ENCODE data around the gene LYRM2. TPM values are rescaled to one million over a fixed set of nuclear protein-coding genes. Genes with fewer than 3 reads are reported as not detected.

The LYRM2 gene
- total RNA-seq, 6 experiments from 2014 or later: 39.9 to 48.4 (median 44.9) TPM

DNA sequence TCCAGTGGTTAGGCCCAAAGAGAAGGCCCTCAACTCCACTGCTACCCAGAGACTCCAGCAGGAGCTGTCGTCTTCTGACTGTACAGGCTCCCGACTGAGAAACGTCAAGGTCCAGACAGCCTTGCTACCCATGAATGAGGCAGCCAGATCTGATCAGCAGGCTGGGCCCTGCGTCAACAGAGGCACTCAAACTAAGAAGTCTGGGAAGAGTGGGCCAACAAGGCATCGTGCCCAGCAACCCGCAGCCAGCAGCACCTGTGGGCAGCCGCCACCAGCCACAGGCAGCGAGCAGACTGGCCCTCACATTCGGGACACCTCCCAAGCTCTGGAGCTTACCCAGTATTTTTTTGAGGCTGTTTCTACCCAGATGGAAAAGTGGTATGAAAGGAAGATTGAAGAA, 8.1 kb downstream of the LYRM2 start:
- H3K36me3 Mint-ChIP-seq (ENCODE audit: low read depth): peaks cover 2% of the 10 kb centered on the region
- H3K9me3 Mint-ChIP-seq: no peaks in the 10 kb centered on the region
- DNase-seq: no peak
- H3K27me3 Mint-ChIP-seq (ENCODE audit: insufficient read depth): peaks cover 1% of the 10 kb centered on the region; the same call in 1 of the 2 replicates
- TF ChIP-seq, protein P1, sequence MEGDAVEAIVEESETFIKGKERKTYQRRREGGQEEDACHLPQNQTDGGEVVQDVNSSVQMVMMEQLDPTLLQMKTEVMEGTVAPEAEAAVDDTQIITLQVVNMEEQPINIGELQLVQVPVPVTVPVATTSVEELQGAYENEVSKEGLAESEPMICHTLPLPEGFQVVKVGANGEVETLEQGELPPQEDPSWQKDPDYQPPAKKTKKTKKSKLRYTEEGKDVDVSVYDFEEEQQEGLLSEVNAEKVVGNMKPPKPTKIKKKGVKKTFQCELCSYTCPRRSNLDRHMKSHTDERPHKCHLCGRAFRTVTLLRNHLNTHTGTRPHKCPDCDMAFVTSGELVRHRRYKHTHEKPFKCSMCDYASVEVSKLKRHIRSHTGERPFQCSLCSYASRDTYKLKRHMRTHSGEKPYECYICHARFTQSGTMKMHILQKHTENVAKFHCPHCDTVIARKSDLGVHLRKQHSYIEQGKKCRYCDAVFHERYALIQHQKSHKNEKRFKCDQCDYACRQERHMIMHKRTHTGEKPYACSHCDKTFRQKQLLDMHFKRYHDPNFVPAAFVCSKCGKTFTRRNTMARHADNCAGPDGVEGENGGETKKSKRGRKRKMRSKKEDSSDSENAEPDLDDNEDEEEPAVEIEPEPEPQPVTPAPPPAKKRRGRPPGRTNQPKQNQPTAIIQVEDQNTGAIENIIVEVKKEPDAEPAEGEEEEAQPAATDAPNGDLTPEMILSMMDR (IDR thresholded peaks at IDR 0.05): no peak
- H3K4me3 Mint-ChIP-seq: no peak overlapping the region
- H3K4me1 Mint-ChIP-seq (ENCODE audit: low read depth): no peaks in the 10 kb centered on the region
- no peak overlapping the region for H3K27ac Mint-ChIP-seq

DNA sequence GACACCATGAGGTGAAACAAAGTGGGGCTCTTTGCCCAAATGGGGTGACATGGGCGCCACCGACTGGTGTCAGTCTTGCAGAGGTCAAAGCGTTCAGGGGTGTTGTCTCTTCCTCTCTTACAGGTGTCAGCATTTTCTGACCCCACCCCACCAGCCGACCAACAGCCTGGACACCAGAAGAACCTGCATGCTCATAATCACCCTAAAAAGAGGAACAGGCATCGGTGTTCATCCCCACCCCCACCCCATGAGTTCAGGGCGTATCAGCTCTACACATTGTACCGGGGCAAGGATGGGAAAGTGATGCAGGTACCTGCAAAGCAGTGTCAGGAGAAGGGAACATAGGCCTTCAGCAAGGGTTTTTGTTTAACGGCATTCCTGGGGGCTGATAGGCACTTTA, 14.8 kb downstream of the LYRM2 start:
- Mint-ChIP-seq H3K9me3 (no peaks in the 10 kb centered on the region), H3K27ac (no peak overlapping the region), H3K4me1 (ENCODE audit: low read depth) (no peaks in the 10 kb centered on the region), H3K27me3 (ENCODE audit: insufficient read depth) (peaks cover 19% of the 10 kb centered on the region), H3K4me3 (no peak overlapping the region), H3K36me3 (ENCODE audit: low read depth) (no peaks in the 10 kb centered on the region)
- TF ChIP-seq, protein P1 (IDR thresholded peaks at IDR 0.05): no peak
- no peak for DNase-seq

DNA sequence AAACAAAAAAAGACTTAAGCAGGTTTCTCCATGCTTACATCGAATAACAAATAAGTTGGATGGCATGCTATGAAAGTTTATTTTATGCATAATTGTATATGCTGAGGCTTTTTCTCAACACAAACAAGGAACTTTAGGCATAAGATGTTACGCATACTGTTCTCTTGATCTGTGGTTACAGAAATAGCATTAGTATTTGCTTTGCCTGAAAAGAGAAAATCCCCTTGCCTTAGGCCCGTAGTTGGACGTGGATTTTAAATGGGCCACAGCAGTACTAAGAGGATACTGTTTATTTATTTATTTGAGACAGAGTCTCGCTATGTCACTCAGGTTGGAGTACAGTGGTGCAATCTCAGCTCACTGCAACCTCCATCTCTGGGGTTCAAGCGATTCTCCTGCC, 19.0 kb downstream of the LYRM2 start:
- Mint-ChIP-seq H3K27me3 (ENCODE audit: insufficient read depth) (peaks cover 26% of the 10 kb centered on the region), H3K4me3 (no peak overlapping the region), H3K27ac (no peak overlapping the region), H3K4me1 (ENCODE audit: low read depth) (no peaks in the 10 kb centered on the region), H3K36me3 (ENCODE audit: low read depth) (no peaks in the 10 kb centered on the region), H3K9me3 (no peaks in the 10 kb centered on the region)
- TF ChIP-seq, protein P1 (IDR thresholded peaks at IDR 0.05): no peak
- DNase-seq: no peak

DNA sequence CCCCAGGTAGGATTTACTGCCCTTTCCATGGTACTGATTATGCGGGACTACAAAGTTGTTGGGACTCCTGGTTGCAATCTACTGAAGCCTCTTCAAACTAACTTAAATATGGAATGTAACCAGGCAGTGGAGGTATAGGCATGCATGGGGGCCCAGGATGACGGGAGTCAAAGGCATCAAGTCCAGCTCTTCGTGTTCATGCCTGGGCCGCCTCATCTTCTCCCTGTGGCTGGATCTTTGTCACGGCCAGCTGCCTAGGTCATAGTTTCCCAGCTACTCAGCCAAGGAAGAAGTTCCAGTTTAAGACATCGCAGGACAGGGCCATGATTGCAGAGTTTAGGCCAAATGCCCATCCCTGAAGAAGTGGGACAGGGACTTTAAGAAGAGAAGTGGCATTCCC, 20.5 kb downstream of the LYRM2 start:
- Mint-ChIP-seq H3K36me3 (ENCODE audit: low read depth) (no peaks in the 10 kb centered on the region), H3K27me3 (ENCODE audit: insufficient read depth) (peaks cover 23% of the 10 kb centered on the region)

DNA sequence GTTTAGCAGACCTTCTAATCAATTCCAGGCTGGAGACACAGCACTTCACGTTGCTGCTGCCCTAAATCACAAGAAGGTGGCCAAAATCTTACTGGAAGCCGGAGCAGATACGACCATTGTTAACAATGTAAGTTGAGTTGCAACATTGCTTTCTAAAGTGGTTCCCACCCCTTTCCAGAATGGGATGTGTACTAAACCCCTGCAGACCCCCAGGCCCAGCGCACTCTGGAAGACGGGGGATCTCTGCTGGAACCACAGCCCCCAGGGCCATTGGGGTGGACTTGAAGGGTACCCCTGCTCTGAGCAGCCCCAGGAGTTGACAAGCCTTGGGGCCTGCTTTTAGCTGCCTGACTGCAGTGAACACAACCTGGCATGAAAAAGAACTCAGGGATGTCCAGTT, 22.0 kb downstream of the LYRM2 start:
- no peak for DNase-seq
- no peaks in the 10 kb centered on the region for H3K4me1 Mint-ChIP-seq (ENCODE audit: low read depth)
- no peak overlapping the region for H3K4me3 Mint-ChIP-seq
- no peaks in the 10 kb centered on the region for H3K36me3 Mint-ChIP-seq (ENCODE audit: low read depth)
- no peak overlapping the region for H3K27ac Mint-ChIP-seq
- peaks cover 14% of the 10 kb centered on the region for H3K27me3 Mint-ChIP-seq (ENCODE audit: insufficient read depth)
- no peaks in the 10 kb centered on the region for H3K9me3 Mint-ChIP-seq
- TF ChIP-seq, protein P1 (IDR thresholded peaks at IDR 0.05): no peak

More for the DNA sequence above, 20.5 kb downstream of the LYRM2 start:
- TF ChIP-seq, protein P1 (IDR thresholded peaks at IDR 0.05): no peak
- Mint-ChIP-seq H3K9me3 (no peaks in the 10 kb centered on the region), H3K4me3 (no peak overlapping the region), H3K4me1 (ENCODE audit: low read depth) (no peaks in the 10 kb centered on the region), H3K27ac (no peak overlapping the region)
- no peak for DNase-seq

DNA sequence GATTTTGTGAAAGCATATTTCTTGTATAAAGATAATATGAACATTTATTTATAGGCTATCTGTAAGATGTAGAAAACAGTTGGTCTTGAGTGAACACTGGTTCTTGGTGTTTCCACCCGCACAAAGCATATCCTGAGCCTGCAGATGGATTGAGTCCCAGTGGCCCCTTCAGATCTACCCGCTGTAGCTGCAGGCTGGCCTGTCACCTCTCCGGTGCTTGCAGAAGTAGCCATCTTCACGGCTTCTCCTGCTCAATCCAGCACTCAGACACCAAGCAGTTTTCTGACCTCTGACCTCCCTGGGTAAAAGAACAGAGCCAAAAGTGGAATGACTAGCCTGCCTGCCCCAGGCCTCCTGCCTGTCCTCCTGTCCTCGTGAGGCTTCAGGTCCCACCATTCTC, 22.7 kb downstream of the LYRM2 start:
- Mint-ChIP-seq H3K27ac (no peak overlapping the region), H3K36me3 (ENCODE audit: low read depth) (no peaks in the 10 kb centered on the region), H3K9me3 (no peaks in the 10 kb centered on the region), H3K27me3 (ENCODE audit: insufficient read depth) (peaks cover 14% of the 10 kb centered on the region), H3K4me1 (ENCODE audit: low read depth) (no peaks in the 10 kb centered on the region), H3K4me3 (no peak overlapping the region)
- TF ChIP-seq, protein P1 (IDR thresholded peaks at IDR 0.05): no peak
- no peak for DNase-seq
